Activated CD8-positive, alpha-beta memory T cell treated with anti-CD3 and anti-CD28 coated beads for 36 hours (primary cell): ENCODE results near the gene ING4. TPM values are rescaled to one million over a fixed set of nuclear protein-coding genes. Genes with fewer than 3 reads are reported as not detected.

Source experiments
- CTCF ChIA-PET: fragments of 350-600 bp; sonication (Branson Sonifier 250); formaldehyde crosslinking; loops from one replicate; lab custom pipeline; 2021; ENCODE audit warnings: antibody characterized with exemption; lab: Charles Lee
- POLR2A ChIA-PET: fragments of 350-600 bp; sonication (Branson Sonifier 250); formaldehyde crosslinking; loops from one replicate; lab custom pipeline; 2021; ENCODE audit warnings: antibody characterized with exemption; lab: Charles Lee
- total RNA-seq, 2 experiments: library from RNA; stranded (reverse); gene quantifications; one replicate each; pipeline ENCODE4 v1.2.3, GENCODE V29; 2021

Gene ING4
- total RNA-seq, 2 experiments from 2014 or later: 10.8 to 13.3 TPM

- ChIA-PET CTCF (interaction anchor here (1.3 to 1.9 kb wide), 3 partner anchors 14 to 180 kb away, joined by 3 to 8 read pairs (median 4); no protein-coding TSS in a partner anchor), POLR2A (no interaction called here)
Observed at GRCh38 chr12:6644903-6645302, 18.0 kb downstream of the ING4 start.

DNA sequence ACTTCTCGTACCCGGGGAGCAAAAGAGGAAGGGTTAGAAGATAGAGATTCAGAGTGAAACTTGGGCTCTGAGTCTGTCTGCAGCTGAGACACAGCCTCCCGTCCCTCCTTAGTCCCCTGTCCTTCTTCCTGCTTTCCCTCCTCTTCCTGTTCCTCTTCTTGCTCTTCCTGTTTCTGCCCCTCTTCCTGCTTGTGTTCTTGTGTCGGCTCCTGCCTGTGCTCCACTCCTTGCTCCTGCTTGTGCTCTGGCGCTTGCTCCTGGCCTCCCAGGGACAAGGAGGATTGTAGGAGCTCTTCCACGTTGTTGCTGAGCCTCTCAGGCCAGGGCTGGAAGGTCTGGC lies 18.7 kb downstream of the ING4 start:
- CTCF ChIA-PET: interaction anchor here (1.3 to 1.9 kb wide), 3 partner anchors 13 to 181 kb away, joined by 3 to 8 read pairs (median 4); no protein-coding TSS in a partner anchor
- POLR2A ChIA-PET: no interaction called here

GRCh38 chr12:6643569-6644256 lies 19.2 kb downstream of the ING4 start:
- POLR2A ChIA-PET: interaction anchor here (0.6 to 1.0 kb wide), 2 partner anchors 18 to 39 kb away, joined by 4 to 12 read pairs; no protein-coding TSS in a partner anchor
- CTCF ChIA-PET: interaction anchor here (1.3 to 1.9 kb wide), 3 partner anchors 12 to 182 kb away, joined by 3 to 8 read pairs (median 4); no protein-coding TSS in a partner anchor

- CTCF ChIA-PET: interaction anchor here (0.6 kb wide), 1 partner anchor 1346 kb away, joined by 3 read pairs; no protein-coding TSS in a partner anchor
- POLR2A ChIA-PET: no interaction called here
Observed at GRCh38 chr12:6641131-6641530, 21.8 kb downstream of the ING4 start.

- POLR2A ChIA-PET: no interaction called here
Observed at GRCh38 chr12:6640497-6640896, 22.4 kb downstream of the ING4 start.

GRCh38 chr12:6639151-6639801 lies 23.6 kb downstream of the ING4 start:
- ChIA-PET CTCF (interaction anchor here (0.7 to 1.2 kb wide), 3 partner anchors 10 to 25 kb away, joined by 3 to 5 read pairs (median 3); no protein-coding TSS in a partner anchor), POLR2A (no interaction called here)

More at GRCh38 chr12:6640497-6640896, 22.4 kb downstream of the ING4 start:
- CTCF ChIA-PET: interaction anchor here (0.6 kb wide), 1 partner anchor 1346 kb away, joined by 3 read pairs; no protein-coding TSS in a partner anchor

DNA sequence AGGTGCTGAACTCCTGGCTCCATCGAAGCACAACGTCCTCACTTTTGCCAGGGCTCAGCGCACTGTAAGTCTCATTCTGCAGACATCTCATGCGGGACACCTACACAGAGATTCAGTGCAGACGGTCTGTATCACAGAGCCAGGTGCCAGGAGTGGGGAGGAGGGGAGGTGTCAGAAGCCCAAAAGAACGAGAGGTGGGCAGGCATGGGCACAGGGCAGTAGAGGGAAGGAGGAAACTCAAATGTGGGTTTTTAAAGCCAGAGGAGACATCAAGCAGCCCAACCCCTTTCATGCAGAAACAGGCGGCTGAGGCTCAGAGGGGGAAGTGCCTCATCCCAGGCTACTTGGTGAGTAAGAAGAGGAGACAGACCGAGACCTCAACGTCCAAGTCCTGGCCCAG lies 24.6 kb downstream of the ING4 start:
- CTCF ChIA-PET: no interaction called here
- POLR2A ChIA-PET: no interaction called here

DNA sequence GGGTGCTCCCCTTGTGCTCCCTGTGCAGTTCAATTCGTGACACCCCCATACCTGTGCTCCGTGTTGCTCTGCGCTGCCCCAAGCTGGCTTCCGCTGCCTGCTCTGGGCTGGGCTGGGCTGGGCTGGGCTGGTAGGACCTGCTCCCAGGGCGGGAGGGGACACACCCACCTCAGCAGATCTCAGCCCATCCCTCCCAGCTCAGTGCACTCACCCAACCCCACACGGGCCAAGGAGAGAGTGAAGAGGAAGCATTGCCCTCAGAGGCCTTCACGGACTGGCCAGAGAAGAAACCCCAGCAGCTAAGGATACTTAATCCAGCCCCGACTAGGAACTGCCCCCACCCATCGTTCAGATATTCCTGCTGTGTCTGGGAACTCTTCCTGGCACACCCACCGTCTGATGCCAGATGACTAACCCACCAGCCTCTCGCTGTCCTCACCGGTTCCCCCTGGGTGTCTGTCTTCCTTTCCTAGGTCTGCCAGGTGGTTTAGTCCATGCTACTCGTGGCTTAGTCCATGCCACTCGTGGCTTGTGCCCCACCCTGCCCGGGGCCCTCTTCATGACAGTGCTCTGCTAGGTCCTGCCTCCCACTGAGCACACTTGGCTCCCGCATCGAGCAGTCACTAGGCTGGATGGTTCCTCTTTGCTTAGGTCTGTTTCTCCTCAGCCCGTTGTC lies 26.9 kb downstream of the ING4 start, which contains the start of gene LPAR5:
Gene LPAR5, minus strand, starts transcription at position 104 of the 676 bp plus-strand sequence. CDS start 14,711 bp downstream, outside the sequence.
- ChIA-PET CTCF (interaction anchor here (0.7 to 1.2 kb wide), 4 partner anchors 16 to 200 kb away, joined by 3 read pairs; no protein-coding TSS in a partner anchor), POLR2A (interaction anchor here (1.0 kb wide), 1 partner anchor 54 kb away, joined by 3 read pairs; the partner anchor contains the start of gene ZNF384)

DNA sequence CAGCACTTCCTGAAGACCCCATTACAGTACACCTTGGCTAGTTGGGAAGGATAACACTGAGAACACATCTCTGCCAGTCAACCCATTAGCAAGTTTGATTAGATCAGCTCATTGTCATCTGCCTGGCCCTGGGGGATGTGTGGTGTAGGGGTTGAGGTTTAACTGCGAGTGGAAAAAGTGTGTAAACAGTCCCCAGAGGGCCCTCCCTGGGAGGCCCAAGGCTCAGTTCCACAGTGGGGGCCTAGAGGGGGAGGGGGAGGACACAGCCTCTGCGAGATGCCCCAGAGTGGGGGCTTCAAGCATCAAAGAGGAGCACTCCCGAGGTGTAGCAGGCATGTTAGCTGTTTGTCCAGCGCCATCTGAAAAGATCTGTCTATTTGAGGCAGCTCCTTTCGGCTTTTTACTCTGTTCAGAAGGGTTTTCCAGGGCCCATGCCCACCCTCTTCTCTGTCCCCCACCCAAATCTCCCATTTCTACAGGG lies 27.5 kb downstream of the ING4 start:
- CTCF ChIA-PET: interaction anchor here (0.6 to 1.2 kb wide), 6 partner anchors 16 to 278 kb away, joined by 3 read pairs; no protein-coding TSS in a partner anchor
- POLR2A ChIA-PET: interaction anchor here (0.6 to 1.0 kb wide), 2 partner anchors 22 to 54 kb away, joined by 3 to 4 read pairs; partner anchors contain the start of gene ZNF384

GRCh38 chr12:6632026-6632983 lies 30.6 kb downstream of the ING4 start:
- ChIA-PET POLR2A (interaction anchor here (0.9 to 1.4 kb wide), 3 partner anchors 26 to 236 kb away, joined by 3 to 4 read pairs (median 3); partner anchors contain the start of genes CHD4 and COPS7A), CTCF (interaction anchor here (0.8 to 3.0 kb wide), 3 partner anchors 12 to 57 kb away, joined by 4 to 19 read pairs (median 4); partner anchors contain the start of gene ZNF384)

DNA sequence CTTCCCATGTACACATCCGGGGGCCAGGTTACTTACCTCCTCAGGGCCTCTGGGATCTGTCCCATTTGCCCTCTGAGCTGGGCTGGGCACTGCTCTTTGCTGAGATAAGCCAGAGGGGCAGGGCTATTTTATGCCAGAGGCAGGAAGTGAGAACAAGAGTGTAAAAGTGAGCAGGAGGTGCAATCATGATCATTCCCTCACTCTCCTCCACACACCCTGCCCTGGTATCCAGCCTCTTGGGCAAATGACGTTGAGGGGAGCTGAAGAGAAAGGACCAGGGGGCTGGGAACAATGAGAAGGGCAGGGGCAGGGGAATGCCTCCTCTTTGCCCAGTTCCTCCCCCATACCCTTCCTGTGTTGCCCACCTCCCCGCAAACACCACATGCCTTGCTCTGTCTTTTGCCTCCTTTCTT lies 31.4 kb downstream of the ING4 start:
- POLR2A ChIA-PET: interaction anchor here (0.9 to 1.4 kb wide), 3 partner anchors 25 to 237 kb away, joined by 3 to 4 read pairs (median 3); partner anchors contain the start of genes CHD4 and COPS7A
- CTCF ChIA-PET: interaction anchor here (0.8 to 3.0 kb wide), 3 partner anchors 12 to 58 kb away, joined by 4 to 19 read pairs (median 4); partner anchors contain the start of gene ZNF384

DNA sequence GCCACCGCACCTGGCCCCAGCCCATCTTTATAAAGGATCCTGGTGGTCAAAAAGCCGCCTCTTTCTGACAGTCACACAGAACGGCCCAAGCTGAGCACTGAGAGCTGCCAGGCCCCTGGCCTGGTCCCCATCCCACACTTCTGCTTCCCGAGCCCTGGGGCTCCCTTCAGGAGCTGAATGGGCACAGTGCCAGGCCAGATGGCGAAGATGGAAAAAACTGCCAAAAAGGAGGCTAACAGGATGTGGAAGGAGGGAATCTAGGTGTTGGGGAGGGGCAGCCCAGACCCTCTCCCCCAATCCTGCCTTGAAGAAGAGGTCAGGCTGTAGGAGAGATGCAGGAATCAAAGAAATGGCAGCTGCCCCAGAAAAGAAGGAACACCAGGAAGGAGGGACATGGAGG lies 32.2 kb downstream of the ING4 start:
- POLR2A ChIA-PET: interaction anchor here (0.5 kb wide), 1 partner anchor 59 kb away, joined by 6 read pairs; the partner anchor contains the start of gene ZNF384
- CTCF ChIA-PET: interaction anchor here (0.8 to 3.0 kb wide), 5 partner anchors 11 to 242 kb away, joined by 3 to 19 read pairs (median 4); partner anchors contain the start of genes MLF2 and SPSB2

- ChIA-PET POLR2A (no interaction called here), CTCF (interaction anchor here (1.1 to 1.4 kb wide), 3 partner anchors 57 to 139 kb away, joined by 3 to 4 read pairs (median 4); partner anchors contain the start of gene ZNF384)
Observed at GRCh38 chr12:6627616-6628015, 35.3 kb downstream of the ING4 start.

GRCh38 chr12:6626654-6627283 lies 36.1 kb downstream of the ING4 start:
- ChIA-PET POLR2A (no interaction called here), CTCF (no interaction called here)

DNA sequence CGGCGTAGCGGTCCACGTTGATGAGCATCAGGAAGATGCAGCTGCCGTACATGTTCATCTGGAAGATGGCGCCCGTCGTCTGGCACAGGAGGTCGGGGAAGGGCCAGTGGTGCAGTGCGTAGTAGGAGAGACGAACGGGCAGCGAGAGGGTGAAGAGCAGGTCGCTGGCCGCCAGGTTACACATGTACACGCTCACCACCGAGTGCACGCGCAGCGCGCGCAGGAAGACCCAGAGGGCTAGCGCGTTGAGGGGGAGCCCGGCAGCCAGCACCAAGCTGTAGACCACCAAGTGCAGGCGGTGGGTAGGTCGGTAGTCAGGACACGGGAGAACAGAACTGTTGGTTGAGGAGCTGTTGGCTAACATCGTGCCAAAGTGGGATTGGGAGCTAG lies 42.0 kb downstream of the ING4 start:
- CTCF ChIA-PET: interaction anchor here (0.6 to 3.9 kb wide), 7 partner anchors 8 to 205 kb away, joined by 3 to 19 read pairs (median 5); no protein-coding TSS in a partner anchor
- POLR2A ChIA-PET: no interaction called here

DNA sequence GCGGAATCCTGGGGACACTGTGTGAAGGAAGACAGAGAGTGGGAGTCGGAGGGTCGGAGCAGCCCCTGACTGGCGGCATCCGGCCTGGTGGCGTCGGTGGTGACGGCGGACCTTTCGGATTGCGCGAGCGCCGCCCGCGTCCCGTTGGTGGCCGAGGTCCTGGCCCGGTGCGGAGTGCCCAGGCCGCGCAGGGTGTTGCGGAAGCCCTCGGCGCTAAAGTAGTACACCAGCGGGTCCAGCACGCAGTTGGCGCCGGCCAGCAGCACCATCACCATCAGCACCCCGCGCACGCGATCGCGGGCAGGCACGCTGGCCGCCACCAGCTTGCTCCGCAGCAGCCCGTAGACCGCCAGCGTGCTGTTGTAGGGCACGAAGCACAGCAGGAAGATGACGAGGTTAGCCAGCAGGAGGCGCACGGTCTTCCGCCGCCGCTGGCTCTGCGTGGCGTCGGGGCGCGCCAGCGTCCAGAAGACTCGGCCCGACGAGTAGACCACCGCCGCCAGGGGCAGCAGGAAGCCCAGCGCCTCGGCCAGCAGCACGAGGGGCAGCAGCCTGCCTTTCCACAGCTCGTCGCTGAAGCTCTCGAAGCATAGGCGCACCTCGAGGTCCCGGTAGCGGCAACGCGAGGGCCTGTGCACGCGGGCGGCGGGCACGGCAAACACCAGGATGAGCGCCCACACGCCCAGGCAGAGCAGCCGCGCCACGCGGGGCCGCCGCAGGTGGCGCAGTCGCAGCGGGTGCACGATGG lies 42.6 kb downstream of the ING4 start:
- ChIA-PET POLR2A (no interaction called here), CTCF (interaction anchor here (0.6 to 3.9 kb wide), 7 partner anchors 11 to 64 kb away, joined by 3 to 19 read pairs (median 6); partner anchors contain the start of gene LPAR5)
